GM19043 (cell line): Measurements from ENCODE around the gene FAM120A.
A peak's percentile ranks its signal among the peaks of the same experiment; 100 is the strongest.

Source experiments
- ATAC-seq: cut with Tn5 transposase; IDR thresholded peaks from one replicate; pipeline ENCODE4 v1.9.1; 2021; ENCODE audit warnings: low read depth; ENCODE audit not compliant: unreplicated experiment

Gene FAM120A

DNA sequence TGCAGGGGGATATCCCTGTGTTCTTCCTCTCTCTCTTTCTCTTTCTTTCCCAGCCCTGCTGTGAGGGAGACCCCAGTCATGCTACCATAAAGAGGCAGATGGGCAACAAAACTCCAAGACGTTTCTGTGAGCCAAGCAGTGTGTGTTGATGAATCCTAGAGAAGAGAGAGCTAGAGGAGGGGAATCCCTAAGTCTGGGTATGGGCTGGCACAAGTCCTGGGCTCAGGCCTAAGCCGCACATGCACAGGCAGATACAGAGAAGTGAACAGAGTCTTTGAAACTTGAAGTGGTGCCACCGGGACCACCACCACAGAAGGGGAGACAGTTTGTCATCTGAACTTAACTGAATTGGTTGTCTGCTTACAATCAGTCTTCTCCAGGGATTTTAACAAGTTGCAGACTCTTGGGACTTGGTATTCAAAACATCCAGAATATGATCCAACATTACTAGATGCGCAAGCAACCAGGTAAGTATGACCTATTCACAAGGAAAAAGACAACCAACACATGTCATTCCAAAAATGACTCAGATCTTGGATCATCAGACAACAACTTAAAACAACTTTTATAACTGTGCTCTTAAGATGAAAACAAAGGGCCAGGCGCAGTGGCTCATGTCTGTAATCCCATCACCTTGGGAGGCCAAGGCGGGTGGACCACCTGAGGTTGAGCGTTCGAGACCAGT is 10.4 kb upstream of the FAM120A start:
- ATAC-seq, result no peak

DNA sequence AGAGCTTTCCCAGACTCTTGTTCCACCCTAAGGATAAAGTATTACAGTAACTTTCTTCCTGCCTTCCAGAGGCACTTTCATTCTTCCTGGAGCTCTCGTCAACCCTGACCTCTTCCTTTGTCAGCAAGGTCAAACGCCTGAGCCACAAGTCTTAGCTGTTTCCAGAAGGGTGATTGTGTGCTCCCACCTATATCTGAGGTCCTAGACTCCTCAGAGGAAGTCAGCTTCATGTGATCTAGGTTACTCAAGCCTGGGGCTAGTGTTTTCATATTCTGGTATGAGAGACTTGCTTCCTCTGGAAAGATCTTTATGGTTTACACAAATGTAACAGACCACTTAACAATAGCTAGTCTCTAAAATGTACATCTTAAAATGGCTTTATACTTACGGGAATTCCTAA is 5.4 kb upstream of the FAM120A start:
- ATAC-seq, result no peak

DNA sequence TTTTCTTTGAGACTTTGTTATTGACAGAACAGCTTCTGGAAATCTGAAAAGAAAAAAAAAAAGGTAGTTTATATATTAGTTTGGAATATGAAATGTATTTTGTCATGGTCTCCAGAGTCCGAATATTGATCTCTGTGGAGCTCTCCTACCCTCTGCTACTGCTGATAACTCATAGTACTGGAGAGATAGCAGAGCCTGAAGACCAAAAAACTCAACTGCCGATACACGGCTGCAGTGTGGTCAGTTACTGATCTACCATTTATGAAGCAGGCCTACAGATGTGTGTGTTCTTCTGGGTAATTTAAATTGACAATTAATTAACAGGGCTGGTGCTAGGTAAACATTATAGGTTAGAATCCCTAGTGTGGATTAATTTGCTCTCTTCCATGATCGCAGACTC is 3.8 kb upstream of the FAM120A start:
- ATAC-seq, result no peak

DNA sequence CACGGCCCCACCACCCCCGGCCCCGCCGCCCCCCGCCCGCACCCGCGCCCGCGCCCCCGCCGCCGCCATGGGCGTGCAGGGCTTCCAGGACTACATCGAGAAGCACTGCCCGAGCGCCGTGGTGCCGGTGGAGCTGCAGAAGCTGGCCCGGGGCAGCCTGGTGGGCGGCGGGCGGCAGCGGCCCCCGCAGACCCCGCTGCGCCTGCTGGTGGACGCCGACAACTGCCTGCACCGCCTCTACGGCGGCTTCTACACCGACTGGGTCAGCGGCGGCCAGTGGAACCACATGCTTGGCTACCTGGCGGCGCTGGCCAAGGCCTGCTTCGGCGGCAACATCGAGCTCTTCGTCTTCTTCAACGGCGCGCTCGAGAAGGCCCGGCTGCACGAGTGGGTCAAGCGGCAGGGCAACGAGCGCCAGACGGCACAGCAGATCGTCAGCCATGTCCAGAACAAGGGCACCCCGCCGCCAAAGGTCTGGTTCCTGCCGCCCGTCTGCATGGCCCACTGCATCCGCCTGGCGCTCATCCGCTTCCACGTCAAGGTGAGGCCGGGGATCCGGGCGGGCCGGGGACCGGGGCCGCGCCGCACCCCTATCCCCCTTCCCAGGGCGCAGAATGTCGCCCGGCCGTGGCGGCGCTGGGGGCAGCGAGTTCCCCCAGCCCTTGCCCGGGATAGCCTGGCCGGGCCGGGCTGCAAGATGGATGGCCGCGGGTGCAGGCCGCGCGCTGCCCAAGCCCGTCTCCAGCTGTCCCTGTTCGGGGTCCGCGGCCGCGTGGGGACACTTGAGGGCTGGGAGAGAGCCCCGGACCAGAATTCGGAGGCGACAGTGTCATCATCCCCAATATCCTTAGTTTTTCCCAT is 594 bp downstream of the FAM120A start:
- ATAC-seq, result no peak

DNA sequence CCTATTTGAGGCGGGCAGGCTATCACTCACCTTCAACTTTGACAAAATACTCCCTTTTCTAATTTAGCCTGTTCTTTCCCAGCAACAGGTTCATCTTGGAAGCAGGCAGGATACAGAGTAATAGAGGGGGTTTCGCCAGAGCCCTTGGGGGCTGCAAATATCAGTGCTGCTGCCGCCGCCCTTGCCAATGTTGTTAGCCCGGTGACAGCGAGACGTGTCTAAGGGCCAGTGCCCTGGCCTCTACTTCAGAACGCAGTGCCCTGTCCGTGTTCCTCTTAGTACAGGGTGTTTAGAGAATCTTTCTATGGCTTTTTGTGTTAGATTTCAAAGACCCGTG is 1.2 kb downstream of the FAM120A start:
- ATAC-seq, result no peak

DNA sequence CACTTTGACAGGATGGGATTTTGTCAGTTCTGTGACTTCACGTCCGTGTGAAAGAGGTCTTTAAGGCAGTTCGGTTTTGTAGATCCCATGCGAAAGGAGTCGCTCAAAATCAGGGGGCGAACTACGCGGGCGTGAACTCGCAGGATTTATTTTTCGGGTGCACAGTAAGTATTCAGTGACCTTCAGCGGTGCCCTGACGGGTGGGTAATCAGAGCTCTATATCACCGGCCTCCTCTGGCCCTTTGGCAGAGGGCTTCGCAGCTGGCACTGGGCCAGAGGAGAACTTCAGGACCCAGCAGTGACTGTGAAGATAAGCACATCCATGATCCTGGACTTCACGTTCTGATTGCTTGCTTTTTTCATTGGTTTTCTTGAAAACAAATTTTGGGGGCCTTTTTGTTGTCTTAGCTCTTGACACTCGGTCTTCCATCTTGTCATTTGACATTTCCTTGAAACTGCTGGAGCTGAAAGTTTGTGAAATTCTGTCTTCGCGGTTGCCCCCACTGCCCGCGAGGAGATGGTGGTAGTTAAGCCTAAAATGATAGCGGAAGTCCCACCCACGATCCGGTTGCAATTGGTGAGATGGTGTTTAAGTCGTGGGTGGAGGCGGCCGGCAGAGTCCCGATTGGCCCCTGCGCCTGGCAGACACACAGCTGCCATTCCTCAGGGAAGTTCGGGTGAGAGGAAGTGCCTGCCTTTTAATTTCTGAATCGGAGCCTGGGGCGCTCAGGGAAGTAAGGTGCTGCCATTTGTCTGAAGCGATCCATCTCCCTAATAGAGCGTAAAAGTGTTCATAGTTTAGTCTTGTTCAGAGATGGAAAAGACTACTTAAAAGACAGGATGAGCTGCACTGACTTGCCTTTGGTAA is 1.8 kb downstream of the FAM120A start, which contains the start of gene FAM120AOS:
Gene FAM120AOS (minus strand): TSS at position 535 of the 868 bp plus-strand sequence. CDS start 872 bp downstream, outside the sequence.
- ATAC-seq, result peak; percentile 61

DNA sequence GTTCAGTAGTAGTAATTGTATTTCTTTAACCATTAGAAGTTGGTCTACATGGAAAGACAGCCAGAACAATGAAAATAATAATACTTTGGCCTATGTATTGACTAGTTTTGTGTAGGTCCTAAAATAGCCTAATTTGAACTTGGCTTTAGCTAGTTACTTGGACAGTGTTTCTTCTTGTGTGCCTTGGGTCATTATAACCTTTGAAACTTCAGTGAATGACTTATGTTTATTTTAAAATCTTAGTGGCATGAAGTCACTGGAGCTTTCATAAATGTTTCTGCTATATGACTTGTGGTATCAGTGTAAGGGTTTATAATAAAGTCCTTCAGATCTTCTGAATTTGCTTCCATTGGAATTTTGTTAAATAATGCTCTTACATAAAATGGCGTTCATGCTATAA is 4.5 kb downstream of the FAM120A start:
- no peak for ATAC-seq

DNA sequence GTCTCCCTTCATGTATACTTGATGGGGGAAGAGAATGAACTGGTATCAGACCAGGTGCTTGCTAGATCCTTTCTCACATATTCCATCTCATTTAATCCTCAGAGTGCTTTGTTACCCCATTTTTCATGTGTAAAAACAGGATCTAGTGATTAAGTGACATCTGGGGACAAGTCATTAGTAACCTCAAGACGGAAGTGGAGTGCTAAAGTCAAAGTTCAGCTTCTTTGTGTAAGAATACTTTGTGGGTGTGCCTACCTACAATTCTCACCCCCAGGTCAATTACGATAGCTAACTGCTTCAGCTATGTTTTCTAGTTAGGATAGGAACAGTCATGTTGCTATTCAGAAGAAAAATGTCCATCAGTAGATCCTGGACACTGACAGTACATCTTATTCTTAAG is 5.0 kb downstream of the FAM120A start:
- no peak for ATAC-seq

DNA sequence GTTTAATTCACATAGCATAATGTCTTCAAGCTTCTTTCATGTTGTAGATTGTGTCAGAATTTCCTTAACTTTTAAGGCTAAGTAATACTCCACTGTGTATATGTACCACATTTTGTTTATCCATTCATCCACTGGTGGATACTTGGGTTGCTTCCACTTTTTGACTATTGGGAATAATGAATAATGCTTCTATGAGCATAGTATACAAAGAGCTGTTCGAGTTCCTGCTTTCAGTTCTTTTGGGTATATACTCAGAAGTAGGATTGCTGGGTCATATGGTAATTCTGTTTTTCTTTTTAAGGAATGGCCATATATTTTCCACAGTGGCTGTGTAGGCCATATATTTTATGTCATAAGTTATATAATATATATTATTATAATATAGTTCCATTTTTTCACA is 5.5 kb downstream of the FAM120A start:
- no peak for ATAC-seq

DNA sequence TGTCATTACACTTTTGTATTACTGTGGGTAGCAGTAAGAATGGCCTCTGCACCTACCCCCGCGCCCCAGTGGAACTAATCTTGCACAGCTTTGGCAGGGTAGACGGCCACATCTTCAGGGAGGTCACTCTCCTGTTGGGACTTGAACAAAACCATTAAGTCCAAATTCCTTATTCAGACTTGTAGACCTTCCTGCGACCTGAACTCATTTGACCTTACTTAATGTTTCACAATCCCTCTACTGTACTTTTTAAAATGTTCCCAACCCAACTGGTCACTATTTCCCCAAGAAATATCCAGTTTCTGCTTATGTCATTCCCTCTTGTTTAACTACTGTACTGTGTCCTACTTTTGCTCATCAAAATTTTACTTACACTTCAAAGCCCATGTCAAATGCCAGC is 7.2 kb downstream of the FAM120A start:
- no peak for ATAC-seq

DNA sequence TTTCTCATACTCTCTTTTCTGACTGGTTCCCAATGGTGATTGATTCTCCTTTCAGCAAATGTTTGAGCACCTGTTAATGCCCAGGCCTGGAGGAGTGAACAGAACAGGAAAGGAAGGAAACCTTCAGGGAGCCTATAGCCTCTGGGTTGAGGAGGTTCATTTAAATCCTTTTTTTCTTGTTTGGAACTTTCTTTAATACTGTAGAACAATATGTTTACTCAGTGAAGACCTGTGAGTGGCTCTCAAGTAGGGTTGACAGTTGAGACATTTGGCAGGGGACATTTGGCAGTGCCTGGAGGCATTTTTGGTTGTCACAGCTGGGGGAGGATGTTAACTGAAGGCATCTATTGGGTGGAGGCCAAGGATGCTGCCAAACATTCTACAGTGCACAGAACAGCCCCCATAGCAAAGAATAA is 8.0 kb downstream of the FAM120A start:
- ATAC-seq, result no peak

DNA sequence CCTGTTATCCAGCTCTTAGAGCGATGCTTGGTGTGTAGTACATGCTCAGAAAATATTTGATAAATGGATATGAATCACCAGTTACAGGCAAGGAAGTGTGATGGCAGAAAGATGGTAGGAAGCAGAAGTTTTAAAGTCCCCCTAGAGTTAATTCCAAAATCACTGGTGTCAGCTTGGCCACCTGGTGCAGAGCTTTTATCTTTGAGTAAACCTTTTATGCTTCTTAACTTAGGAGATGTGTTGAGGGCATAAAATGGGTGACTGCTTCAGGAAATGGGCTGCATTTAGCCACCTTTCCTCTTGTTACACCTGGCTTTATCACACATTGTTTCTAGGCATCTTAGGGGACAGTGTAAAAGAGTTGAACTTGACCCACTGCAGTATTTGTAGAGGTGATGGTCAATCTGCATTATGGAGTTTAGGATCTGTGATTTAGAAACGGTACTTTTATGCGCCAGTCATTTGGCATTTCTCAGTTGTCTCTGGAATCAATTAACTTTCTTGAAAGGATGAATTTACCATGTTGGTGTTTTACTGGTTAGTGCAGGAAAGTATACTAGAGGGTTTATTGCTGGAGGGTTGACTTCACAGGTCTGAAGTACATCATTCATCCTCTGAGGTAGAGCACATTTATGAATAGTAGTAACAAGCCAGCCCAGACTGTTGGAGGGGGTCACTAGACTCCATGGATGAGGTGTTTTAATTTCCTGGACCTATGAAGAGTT is 9.4 kb downstream of the FAM120A start:
- ATAC-seq, result no peak

DNA sequence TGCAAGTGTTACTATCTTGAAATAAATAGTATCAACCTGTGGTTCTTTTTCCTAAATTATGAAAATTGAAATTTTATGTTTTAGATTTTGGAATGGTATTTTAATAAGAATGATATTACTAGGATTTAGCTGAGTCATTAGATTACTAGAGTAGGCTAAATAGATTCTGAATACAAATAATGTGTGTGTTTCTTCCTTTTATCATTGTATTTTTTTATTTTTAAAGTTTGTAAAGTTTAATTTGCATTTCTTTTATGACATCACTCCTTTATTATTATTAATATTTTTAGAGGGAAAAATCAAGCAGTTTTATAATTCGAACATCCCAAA is 9.9 kb downstream of the FAM120A start:
- ATAC-seq, result no peak

DNA sequence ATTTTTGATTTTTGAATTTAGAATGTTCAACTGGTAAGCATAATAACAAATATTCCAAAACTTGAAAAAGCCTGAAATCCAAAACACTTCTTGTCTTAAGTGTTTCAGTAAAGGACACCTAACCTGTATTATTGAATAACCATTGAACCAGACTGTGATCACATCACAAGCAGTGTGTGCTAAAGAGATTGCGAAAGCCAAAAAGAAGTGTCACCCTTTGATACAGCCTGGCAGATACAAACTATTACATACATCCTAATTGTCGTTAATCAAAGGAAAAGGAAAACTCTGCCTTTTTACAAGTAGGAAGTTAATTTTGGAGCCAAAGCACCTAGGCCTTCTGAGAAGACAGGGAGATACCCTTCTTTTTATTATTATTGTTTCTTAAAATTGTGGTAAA is 10.3 kb downstream of the FAM120A start:
- ATAC-seq, result no peak

DNA sequence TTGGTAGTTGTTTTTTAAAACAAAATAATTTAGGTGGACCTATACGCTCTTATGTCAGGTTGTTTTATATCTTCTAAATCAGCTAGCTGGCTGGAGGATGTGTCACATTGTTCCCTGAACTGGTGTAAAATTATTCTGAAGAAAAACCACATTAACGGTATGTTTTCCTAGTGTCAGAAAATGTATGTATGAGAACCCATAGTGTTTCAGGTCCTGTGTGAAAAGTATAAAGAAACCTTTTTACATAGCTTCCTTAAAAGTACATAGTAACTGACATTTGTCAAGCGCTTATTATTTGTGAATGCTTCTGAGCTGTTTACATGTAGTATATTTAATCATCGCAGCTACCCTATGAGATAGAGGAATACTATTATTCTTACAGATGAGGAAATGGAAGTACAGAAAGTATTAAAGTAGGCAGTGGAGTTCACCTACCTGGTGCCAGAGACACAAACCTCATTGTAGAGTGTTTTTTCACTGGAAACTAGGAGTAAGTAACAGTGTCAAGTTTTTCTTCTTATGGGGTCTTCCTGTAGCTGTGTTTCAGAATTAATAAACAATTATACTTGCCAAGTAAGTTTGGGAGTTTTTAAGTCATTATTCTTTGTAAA is 12.3 kb downstream of the FAM120A start:
- no peak for ATAC-seq

DNA sequence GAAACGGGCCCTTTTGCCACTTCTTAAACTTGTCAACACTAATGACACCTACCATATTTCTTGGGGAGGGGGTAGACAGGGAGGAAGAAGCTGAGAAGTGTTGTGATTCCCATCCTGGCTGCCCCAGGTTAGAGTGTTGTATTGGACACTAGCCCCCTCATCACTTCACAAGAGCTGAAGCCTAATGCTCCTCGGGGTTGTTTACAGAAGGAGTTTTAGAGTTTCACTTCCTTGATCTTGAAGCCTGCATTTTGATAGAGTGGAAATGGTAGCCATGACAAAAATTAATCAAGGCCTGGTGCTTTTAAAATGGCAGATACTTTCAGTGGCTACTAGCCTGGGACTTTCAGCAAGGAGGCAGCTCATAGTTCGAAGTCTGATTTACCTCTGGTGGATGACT is 12.9 kb downstream of the FAM120A start:
- peak; percentile 65 for ATAC-seq

DNA sequence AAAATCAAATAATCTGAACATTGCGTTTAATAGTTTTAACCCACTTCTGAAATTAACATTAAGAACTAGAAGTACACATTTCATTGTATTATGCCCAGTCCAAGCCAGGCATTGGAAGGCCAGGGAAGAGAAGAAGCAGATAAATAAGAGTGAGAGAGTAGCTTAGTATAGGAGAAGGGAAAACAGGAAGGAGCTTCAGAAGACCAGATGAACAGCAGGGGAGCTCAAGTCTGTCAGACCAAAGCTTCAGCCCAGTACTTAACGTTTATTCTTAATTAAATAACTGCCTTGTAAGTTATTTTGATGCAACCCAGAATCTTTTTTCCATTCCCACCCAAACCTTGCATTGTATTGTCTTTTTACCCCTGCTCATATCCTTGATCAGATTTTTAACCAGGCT is 13.4 kb downstream of the FAM120A start:
- ATAC-seq, result no peak

DNA sequence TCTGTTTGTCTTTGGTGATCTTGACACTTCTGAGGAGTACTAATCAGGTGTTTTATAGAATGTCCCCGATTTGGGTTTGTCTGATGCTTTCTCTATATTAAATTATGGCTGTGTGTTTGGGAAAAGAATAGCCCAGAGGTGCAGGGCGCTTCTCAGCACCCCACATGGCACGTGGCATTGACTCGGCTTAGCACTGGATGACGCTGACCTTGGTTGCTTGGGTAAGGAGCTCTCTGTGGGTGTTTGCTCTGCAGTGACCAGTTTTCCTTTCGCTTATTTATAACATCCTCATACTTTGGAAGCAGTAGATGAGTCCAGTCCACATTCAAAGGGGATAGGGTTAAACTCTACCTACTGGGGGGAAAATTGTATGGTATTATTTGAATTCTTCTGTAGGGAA is 14.4 kb downstream of the FAM120A start:
- no peak for ATAC-seq

DNA sequence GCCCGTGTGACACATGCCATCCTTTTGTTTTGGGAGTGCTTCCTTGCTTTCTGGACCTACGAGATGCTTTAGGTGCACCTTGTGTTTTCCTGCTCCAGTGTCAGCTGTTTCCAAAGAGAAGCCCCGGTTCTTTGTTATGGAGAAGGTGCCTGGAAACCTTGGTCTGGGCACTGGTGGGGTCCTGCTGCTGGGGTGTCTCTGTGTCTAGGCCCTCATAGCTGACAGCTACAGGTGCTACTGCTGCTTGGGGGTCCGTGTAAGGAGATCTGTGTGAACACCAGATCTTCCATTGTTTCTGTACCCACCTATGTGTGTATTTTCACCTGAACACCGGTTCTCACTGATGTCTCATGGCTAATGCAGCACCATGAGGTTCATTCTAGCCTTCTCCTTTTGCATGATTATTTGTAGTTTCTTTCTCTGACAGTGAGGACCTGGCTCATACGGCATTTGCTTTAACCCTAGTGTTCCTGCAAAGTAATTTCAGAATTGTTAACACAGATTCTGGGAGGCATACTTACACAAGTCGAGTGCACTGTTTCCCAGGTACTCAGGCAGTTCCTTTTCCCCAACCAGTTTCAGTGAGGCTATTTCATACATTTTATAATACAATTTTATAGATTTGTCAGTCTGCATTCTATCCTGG is 15.1 kb downstream of the FAM120A start:
- no peak for ATAC-seq

DNA sequence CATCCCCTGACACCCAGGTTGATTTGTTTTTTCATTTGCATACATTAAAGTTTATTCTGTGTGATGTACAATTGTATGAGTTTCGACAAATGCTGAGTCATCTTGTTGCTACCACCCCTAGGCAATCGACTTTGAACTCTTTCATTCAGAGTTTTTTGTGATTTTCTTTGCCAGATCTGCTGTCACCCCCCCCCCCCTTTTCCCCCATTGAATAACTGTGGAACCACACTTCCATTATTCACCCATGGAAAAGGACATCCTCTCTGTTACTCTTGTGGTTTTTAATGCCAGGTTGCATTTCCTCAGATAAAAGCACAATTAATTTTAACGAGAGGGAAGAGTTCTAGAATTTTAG is 15.6 kb downstream of the FAM120A start:
- no peak for ATAC-seq
